HL-60 (cell line): Measurements from ENCODE around the gene ZSCAN21.
"Not testable (repeated sequence)": the region's sequence is repeated elsewhere in the genome, so short reads cannot be mapped to it uniquely, and the experiment has no call there.

Experiments
- CTCF ChIP-seq: IDR thresholded peaks from one replicate; pipeline ENCODE4 v1.5.1; 2011; ENCODE audit warnings: low read length, control low read depth, inconsistent platforms; ENCODE audit not compliant: insufficient read depth
- POLR2AphosphoS5 ChIP-seq: IDR thresholded peaks from 2 replicates; pipeline ENCODE4 v1.6.1; 2012; ENCODE audit warnings: low read depth
- REST ChIP-seq: IDR thresholded peaks from 2 replicates; pipeline ENCODE4 v1.6.1; 2012; ENCODE audit warnings: low read depth; ENCODE audit not compliant: insufficient replicate concordance
- SPI1 ChIP-seq: IDR thresholded peaks from 2 replicates; pipeline ENCODE4 v1.6.1; 2012; ENCODE audit warnings: low read depth, mild to moderate bottlenecking, borderline replicate concordance

- TF ChIP-seq CTCF, POLR2AphosphoS5, REST, SPI1: not testable (repeated sequence)
These were observed 39.6 kb upstream of the ZSCAN21 start for GRCh38 chr7:100009952-100010351.
